K562 (cell line): Measurements from ENCODE around the gene PSMC3IP. TPM values are rescaled to one million over a fixed set of nuclear protein-coding genes. Genes with fewer than 3 reads are reported as not detected.

Source experiments
- KAT7 ChIP-seq: sonication (generic); formaldehyde crosslinking; IDR thresholded peaks from 2 replicates; pipeline ENCODE4 v1.8.0; 2022; ENCODE audit warnings: missing genetic modification reagents, mild to moderate bottlenecking, borderline replicate concordance
- MAX ChIP-seq: sonication (generic); formaldehyde crosslinking; IDR thresholded peaks from 2 replicates; pipeline ENCODE4 v1.9.0; 2022; ENCODE audit warnings: mild to moderate bottlenecking, missing genetic modification reagents
- MYBL2 ChIP-seq, 2 experiments: fragments of 450-650 bp in 1 of 2; sonication (generic) in 1 of 2; formaldehyde crosslinking in 1 of 2; IDR thresholded peaks; 2 replicates each; pipeline versions ENCODE4 v1.6.1 to v1.8.1; 2017 to 2022; ENCODE audit warnings: borderline replicate concordance in 1 of 2, inconsistent platforms in 1 of 2, low read depth in 1 of 2, mild to moderate bottlenecking in 1 of 2, missing genetic modification reagents in 1 of 2, moderate library complexity in 1 of 2
- NFIC ChIP-seq: fragments of 450-650 bp; IDR thresholded peaks from 2 replicates; pipeline ENCODE4 v1.6.1; 2017; ENCODE audit warnings: mild to moderate bottlenecking, inconsistent platforms
- PKNOX1 ChIP-seq: fragments of 450-650 bp; IDR thresholded peaks from 2 replicates; pipeline ENCODE4 v1.6.1; 2016
- POLR3A ChIP-seq: IDR thresholded peaks from 2 replicates; pipeline ENCODE4 v1.6.1; 2011; ENCODE audit warnings: borderline replicate concordance, mild to moderate bottlenecking, moderate library complexity; ENCODE audit not compliant: insufficient read length, insufficient read depth; ENCODE audit errors: extremely low read depth
- SMARCC2 ChIP-seq: fragments of 450-650 bp; IDR thresholded peaks from 2 replicates; pipeline ENCODE4 v1.6.1; 2017; ENCODE audit warnings: antibody characterized with exemption, moderate library complexity, mild to moderate bottlenecking, low read depth
- SP2 ChIP-seq: IDR thresholded peaks from 2 replicates; pipeline ENCODE4 v1.6.1; 2011; ENCODE audit warnings: mild to moderate bottlenecking, low read depth, low read length, moderate library complexity; ENCODE audit not compliant: poor library complexity, severe bottlenecking; ENCODE audit errors: extremely low read depth
- STAT5A ChIP-seq: IDR thresholded peaks from 2 replicates; pipeline ENCODE4 v1.6.1; 2012; ENCODE audit warnings: low read length, inconsistent platforms, borderline replicate concordance
- TEAD1 ChIP-seq, 2 experiments: fragments of 450-650 bp in 1 of 2; sonication (generic) in 1 of 2; formaldehyde crosslinking; IDR thresholded peaks; 2 replicates each; pipeline versions ENCODE4 v1.4.0 to v1.8.0; 2020 to 2022; ENCODE audit warnings: mild to moderate bottlenecking in 2 of 2, missing genetic modification reagents in 1 of 2
- YBX1 ChIP-seq: fragments of 450-650 bp; IDR thresholded peaks from 2 replicates; pipeline ENCODE4 v1.7.1; 2016; ENCODE audit warnings: mild to moderate bottlenecking
- ZBTB2 ChIP-seq: fragments of 450-650 bp; IDR thresholded peaks from 2 replicates; pipeline ENCODE4 v1.6.1; 2016; ENCODE audit warnings: antibody characterized with exemption
- ZFP1 ChIP-seq: fragments of 450-650 bp; formaldehyde crosslinking; IDR thresholded peaks from 2 replicates; pipeline ENCODE4 v1.4.0; 2020; ENCODE audit warnings: mild to moderate bottlenecking, mixed read lengths
- ZNF407 ChIP-seq: fragments of 450-650 bp; IDR thresholded peaks from 2 replicates; pipeline ENCODE4 v1.6.1; 2016; ENCODE audit warnings: low read depth
- ZNF511 ChIP-seq: sonication (generic); formaldehyde crosslinking; IDR thresholded peaks from 2 replicates; pipeline ENCODE4 v1.8.0; 2022; ENCODE audit warnings: mild to moderate bottlenecking, missing genetic modification reagents
- ZZZ3 ChIP-seq: fragments of 450-650 bp; IDR thresholded peaks from 2 replicates; pipeline ENCODE4 v1.6.1; 2016; ENCODE audit warnings: antibody characterized with exemption, mild to moderate bottlenecking, moderate library complexity
- polyA plus RNA-seq, 8 experiments: library from polyadenylated mRNA; depleted of rRNA in 4 of 8; stranded (reverse) in 5 of 8; unstranded in 3 of 8; fragments of >200 nt; fragmentation: Nextera tagmentation in 2 of 8; fragmentation: Illumina TruSeq in 1 of 8; extraction: Ambion mirVana in 2 of 8; extraction: Trizol in 1 of 8; gene quantifications; 2 replicates each; pipeline versions ENCODE4 v1.2.1 to v1.2.3, GENCODE V29; 2011 to 2014; ENCODE audit warnings: inconsistent platforms in 1 of 8, missing spikeins in 1 of 8
- total RNA-seq, 7 experiments: library from RNA; depleted of rRNA in 6 of 7; stranded (reverse); fragments of >200 nt in 6 of 7; fragmentation: Illumina TruSeq in 2 of 7; extraction: Trizol in 2 of 7; gene quantifications; 2 replicates each; pipeline versions ENCODE4 v1.2.1 to v1.2.3, GENCODE V29; 2011 to 2021; ENCODE audit warnings: low replicate concordance in 1 of 7

PSMC3IP gene
- total and polyA plus RNA-seq, 9 of the 15 experiments (the other 6 are each of a cell fraction or from before 2014, with no cell fraction given) = 13.8 to 65.6 (median 32.8) TPM

- no peak for TF ChIP-seq ZNF511
- no peak for TF ChIP-seq YBX1
- TF ChIP-seq ZZZ3 = no peak
- peak; percentile 96 for TF ChIP-seq NFIC
- no peak for TF ChIP-seq MYBL2 (IDR thresholded peaks at IDR 0.05; ENCODE audit: low read depth)
- TF ChIP-seq MYBL2 (CRISPR knock-in tag; IDR thresholded peaks at IDR 0.05; ENCODE audit: borderline replicate concordance) = no peak
- TF ChIP-seq KAT7 (CRISPR knock-in tag) = no peak
- 0 out of 4 replicates have a peak, but pooled peaks of 1 of the 2 experiments have one; percentile 11 for TF ChIP-seq TEAD1 (CRISPR knock-in tag; IDR thresholded peaks at IDR 0.05)
- peak; percentile 84 for TF ChIP-seq MAX (CRISPR knock-in tag)
- no peak for TF ChIP-seq ZFP1 (CRISPR knock-in tag)
- TF ChIP-seq ZBTB2 = no peak
- no peak for TF ChIP-seq SP2
- TF ChIP-seq STAT5A = no peak
- no peak for TF ChIP-seq POLR3A
- no peak for TF ChIP-seq PKNOX1
- TF ChIP-seq ZNF407 = no peak
- no peak for TF ChIP-seq SMARCC2
Observed at GRCh38 chr17:42536048-42536371, 41.5 kb downstream of the PSMC3IP start, which contains the start of gene NAGLU (continued).
